HepG2 (cell line): ENCODE results near the gene LEPROT. TPM values are rescaled to one million over a fixed set of nuclear protein-coding genes. Genes with fewer than 3 reads are reported as not detected.

ENCODE experiments used
- BATF2 ChIP-seq: sonication (generic); formaldehyde crosslinking; IDR thresholded peaks from 2 replicates; pipeline ENCODE4 v1.8.0; 2022; ENCODE audit warnings: mild to moderate bottlenecking, missing genetic modification reagents, moderate library complexity
- BRD4 ChIP-seq: sonication (generic); formaldehyde crosslinking; IDR thresholded peaks from 2 replicates; pipeline ENCODE4 v1.4.0; 2020; ENCODE audit warnings: missing genetic modification reagents
- CEBPB ChIP-seq: IDR thresholded peaks from 2 replicates; pipeline ENCODE4 v1.6.1; 2011; ENCODE audit warnings: low read depth, low read length, improper control_type of control experiment, borderline replicate concordance
- EP300 ChIP-seq, 3 experiments: sonication (generic) in 1 of 3; formaldehyde crosslinking in 1 of 3; IDR thresholded peaks; 2 replicates each; pipeline versions ENCODE4 v1.5.1 to v1.6.1; 2011 to 2020; ENCODE audit warnings: low read depth in 2 of 3, low read length in 2 of 3, borderline replicate concordance in 1 of 3, improper control_type of control experiment in 1 of 3, mild to moderate bottlenecking in 1 of 3, missing genetic modification reagents in 1 of 3, moderate library complexity in 1 of 3
- ETS1 ChIP-seq: sonication (generic); formaldehyde crosslinking; IDR thresholded peaks from 2 replicates; pipeline ENCODE4 v1.4.0; 2020; ENCODE audit warnings: missing genetic modification reagents
- HMG20A ChIP-seq: IDR thresholded peaks from 2 replicates; pipeline ENCODE4 v1.6.1; 2016; ENCODE audit warnings: borderline replicate concordance
- HNRNPH1 ChIP-seq: fragments of 200-400 bp; formaldehyde crosslinking; optimal IDR thresholded peaks from 2 replicates; pipeline ENCODE3; 2017; ENCODE audit warnings: mild to moderate bottlenecking, low read depth, low read length
- HOXA5 ChIP-seq: sonication (generic); formaldehyde crosslinking; IDR thresholded peaks from 2 replicates; pipeline ENCODE4 v1.4.0; 2020; ENCODE audit warnings: missing genetic modification reagents
- KLF13 ChIP-seq: sonication (generic); formaldehyde crosslinking; IDR thresholded peaks from 2 replicates; pipeline ENCODE4 v1.4.0; 2020; ENCODE audit warnings: mild to moderate bottlenecking, missing genetic modification reagents
- LBX2 ChIP-seq: sonication (generic); formaldehyde crosslinking; IDR thresholded peaks from 2 replicates; pipeline ENCODE4 v1.5.0; 2020; ENCODE audit warnings: missing genetic modification reagents, mild to moderate bottlenecking, borderline replicate concordance
- MED8 ChIP-seq: sonication (generic); formaldehyde crosslinking; IDR thresholded peaks from 2 replicates; pipeline ENCODE4 v1.8.1; 2023; ENCODE audit warnings: mild to moderate bottlenecking, missing genetic modification reagents; ENCODE audit not compliant: insufficient replicate concordance
- NFE2L2 ChIP-seq: fragments of 150-350 bp; IDR thresholded peaks from 2 replicates; pipeline ENCODE4 v1.6.1; 2014; ENCODE audit warnings: low read length
- NR2F1 ChIP-seq, 2 experiments: fragments of 450-650 bp in 1 of 2; formaldehyde crosslinking in 1 of 2; IDR thresholded peaks; 2 replicates each; pipeline versions ENCODE4 v1.5.0 to v1.6.1; 2016 to 2020; ENCODE audit warnings: mild to moderate bottlenecking in 1 of 2, missing compliant biosample characterization in 1 of 2, missing genetic modification reagents in 1 of 2, moderate library complexity in 1 of 2
- SP4 ChIP-seq: sonication (generic); formaldehyde crosslinking; IDR thresholded peaks from 2 replicates; pipeline ENCODE4 v1.8.1; 2023; ENCODE audit warnings: mild to moderate bottlenecking, missing genetic modification reagents
- TEF ChIP-seq: sonication (generic); formaldehyde crosslinking; IDR thresholded peaks from 2 replicates; pipeline ENCODE4 v1.5.0; 2020; ENCODE audit warnings: missing genetic modification reagents
- ZFP1 ChIP-seq: IDR thresholded peaks from 2 replicates; pipeline ENCODE4 v1.6.1; 2016
- ZNF234 ChIP-seq: sonication (generic); formaldehyde crosslinking; conservative IDR thresholded peaks from 2 replicates; pipeline ENCODE4 v1.5.1; 2020; ENCODE audit warnings: mild to moderate bottlenecking, missing genetic modification reagents
- ZNF3 ChIP-seq: IDR thresholded peaks from 2 replicates; pipeline ENCODE4 v1.7.0; 2017; ENCODE audit warnings: inconsistent platforms
- ZNF574 ChIP-seq: sonication (generic); formaldehyde crosslinking; IDR thresholded peaks from 2 replicates; pipeline ENCODE4 v1.4.0; 2020; ENCODE audit warnings: missing genetic modification reagents
- ZNF788 ChIP-seq: sonication (generic); formaldehyde crosslinking; IDR thresholded peaks from 2 replicates; pipeline ENCODE4 v1.5.0; 2020; ENCODE audit warnings: mild to moderate bottlenecking, missing genetic modification reagents, borderline replicate concordance
- ZSCAN9 ChIP-seq: IDR thresholded peaks from 2 replicates; pipeline ENCODE4 v1.6.1; 2016; ENCODE audit warnings: borderline replicate concordance
- polyA plus RNA-seq, 8 experiments: library from polyadenylated mRNA; depleted of rRNA in 3 of 8; stranded (reverse) in 7 of 8; unstranded in 1 of 8; fragments of >200 nt; fragmentation: Illumina TruSeq in 4 of 8; extraction: Trizol in 4 of 8; gene quantifications; 2 replicates each; pipeline versions ENCODE4 v1.2.1 to v1.2.3, GENCODE V29; 2011 to 2016; ENCODE audit warnings: low read depth in 4 of 8, missing spikeins in 1 of 8, mixed read lengths in 1 of 8; ENCODE audit not compliant: insufficient read depth in 1 of 8
- total RNA-seq, 5 experiments: library from RNA; depleted of rRNA; stranded (reverse); fragments of >200 nt; fragmentation: Illumina TruSeq; extraction: Trizol; gene quantifications; 2 replicates each; pipeline ENCODE4 v1.2.3, GENCODE V29; 2016; ENCODE audit warnings: low read depth in 1 of 5
- TF ChIP-seq, protein P1 (sequence below): sonication (generic); formaldehyde crosslinking; IDR thresholded peaks from 2 replicates; pipeline ENCODE4 v1.8.1; 2023; ENCODE audit warnings: mild to moderate bottlenecking, missing genetic modification reagents

LEPROT gene
- total and polyA plus RNA-seq, 2 of the 13 experiments (the other 11 are each of a cell fraction or from before 2014, with no cell fraction given): 36.8 to 51.4 TPM

DNA sequence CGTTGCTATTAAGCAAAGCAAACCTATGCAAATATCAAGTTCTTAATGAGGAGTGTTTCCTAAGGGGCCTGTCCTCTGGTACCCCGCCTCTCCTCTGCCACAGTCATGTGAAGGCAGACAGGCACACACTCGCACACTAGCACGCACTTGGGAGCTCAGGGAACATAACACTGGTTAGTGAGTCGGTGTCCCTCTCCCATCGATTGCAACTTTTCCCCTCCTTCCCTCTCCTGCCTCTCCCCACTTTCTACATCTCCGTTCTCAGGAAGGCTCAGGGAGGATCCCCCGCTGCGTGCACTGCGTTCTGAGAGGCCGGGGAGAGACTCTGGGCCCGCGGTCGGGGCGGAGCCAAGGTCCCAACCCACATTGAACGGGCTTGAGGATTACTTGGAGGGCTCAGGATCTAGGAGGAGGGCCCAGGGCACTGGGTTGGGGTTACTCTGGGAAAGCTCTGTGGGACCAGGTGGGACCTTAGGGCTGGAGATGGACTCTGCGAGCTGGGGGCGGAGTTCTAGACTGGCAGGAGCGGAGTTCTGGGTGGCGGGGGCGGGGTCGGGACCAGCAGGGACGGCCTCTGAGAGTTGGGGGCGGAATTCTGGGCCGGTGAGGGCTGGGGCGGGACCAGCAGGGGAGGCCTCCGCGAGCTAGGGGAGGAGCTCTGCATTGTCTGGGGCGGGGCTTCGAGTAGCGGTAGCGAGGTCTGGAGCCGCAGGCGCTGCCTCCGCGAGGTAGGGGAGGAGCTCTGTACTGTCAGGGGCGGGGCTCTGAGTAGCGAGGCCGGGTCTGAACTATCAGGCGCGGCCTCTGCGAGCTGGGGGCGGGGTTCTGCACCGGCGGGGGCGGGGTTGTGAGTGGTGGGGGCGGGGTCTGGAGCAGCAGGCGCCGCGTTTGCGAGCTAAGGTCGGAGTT is 533 bp upstream of the LEPROT start (continued):
- TF ChIP-seq HNRNPH1 (no peak), BATF2 (CRISPR knock-in tag) (no peak), ZFP1 (CRISPR knock-in tag) (0 out of 2 replicates have a peak, but pooled peaks have one; percentile 30), HMG20A (CRISPR knock-in tag) (no peak), ETS1 (no peak), TEF (no peak), BRD4 (CRISPR knock-in tag) (no peak), KLF13 (CRISPR knock-in tag) (no peak), MED8 (no peak), ZNF788 (CRISPR knock-in tag) (0 out of 2 replicates have a peak, but pooled peaks have one; percentile 51), HOXA5 (CRISPR knock-in tag) (no peak), ZNF3 (no peak), CEBPB (no peak), SP4 (CRISPR knock-in tag) (peak; percentile 93), NFE2L2 (no peak), ZSCAN9 (CRISPR knock-in tag) (peak; percentile 71; the same call in 1 of the 2 replicates), ZNF234 (CRISPR knock-in tag) (no peak), LBX2 (CRISPR knock-in tag) (no peak), EP300 (IDR thresholded peaks at IDR 0.05; ENCODE audit: low read depth in 2 of 2, low read length in 2 of 2) (no peak), EP300 (CRISPR knock-in tag; IDR thresholded peaks at IDR 0.05; ENCODE audit: borderline replicate concordance) (no peak), NR2F1 (CRISPR knock-in tag; IDR thresholded peaks at IDR 0.05) (no peak), ZNF574 (CRISPR knock-in tag) (no peak)
- TF ChIP-seq, protein P1, sequence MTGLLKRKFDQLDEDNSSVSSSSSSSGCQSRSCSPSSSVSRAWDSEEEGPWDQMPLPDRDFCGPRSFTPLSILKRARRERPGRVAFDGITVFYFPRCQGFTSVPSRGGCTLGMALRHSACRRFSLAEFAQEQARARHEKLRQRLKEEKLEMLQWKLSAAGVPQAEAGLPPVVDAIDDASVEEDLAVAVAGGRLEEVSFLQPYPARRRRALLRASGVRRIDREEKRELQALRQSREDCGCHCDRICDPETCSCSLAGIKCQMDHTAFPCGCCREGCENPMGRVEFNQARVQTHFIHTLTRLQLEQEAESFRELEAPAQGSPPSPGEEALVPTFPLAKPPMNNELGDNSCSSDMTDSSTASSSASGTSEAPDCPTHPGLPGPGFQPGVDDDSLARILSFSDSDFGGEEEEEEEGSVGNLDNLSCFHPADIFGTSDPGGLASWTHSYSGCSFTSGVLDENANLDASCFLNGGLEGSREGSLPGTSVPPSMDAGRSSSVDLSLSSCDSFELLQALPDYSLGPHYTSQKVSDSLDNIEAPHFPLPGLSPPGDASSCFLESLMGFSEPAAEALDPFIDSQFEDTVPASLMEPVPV: no peak
